Thymus (tissue), 11 donors: ENCODE data around the gene SLC22A5. TPM values are rescaled to one million over a fixed set of nuclear protein-coding genes. Genes with fewer than 3 reads are reported as not detected.

Experiments used
- DNase-seq, 9 donors: peaks; one replicate each; pipeline ENCODE4 v3.0.0-alpha.2; 2013; ENCODE audit warnings: low spot score in 9 of 9, low read depth in 6 of 9, missing footprints in 1 of 9
- H3K27ac ChIP-seq, 2 donors: one replicate each; pipeline ENCODE4 v1.5.1; 2013; ENCODE audit warnings: control low read depth in 1 of 2, low read depth in 1 of 2, low read length in 1 of 2, mild to moderate bottlenecking in 1 of 2, moderate library complexity in 1 of 2
- H3K27me3 ChIP-seq, 2 donors: one replicate each; pipeline ENCODE4 v1.5.1; 2013; ENCODE audit warnings: low read length in 1 of 2; ENCODE audit not compliant: control insufficient read depth in 2 of 2, insufficient read depth in 1 of 2
- H3K36me3 ChIP-seq, 2 donors: one replicate each; pipeline ENCODE4 v1.5.1; 2013; ENCODE audit warnings: low read length in 1 of 2, mild to moderate bottlenecking in 1 of 2, moderate library complexity in 1 of 2; ENCODE audit not compliant: control insufficient read depth in 2 of 2, insufficient read depth in 2 of 2
- H3K4me1 ChIP-seq, 2 donors: one replicate each; pipeline ENCODE4 v1.5.1; 2013; ENCODE audit warnings: low read length in 2 of 2; ENCODE audit not compliant: control insufficient read depth in 2 of 2, insufficient read depth in 2 of 2
- H3K4me3 ChIP-seq, 2 donors: one replicate each; pipeline ENCODE4 v1.5.1; 2013; ENCODE audit warnings: low read length in 2 of 2, control low read depth in 1 of 2, mild to moderate bottlenecking in 1 of 2
- H3K9me3 ChIP-seq, 2 donors: one replicate each; pipeline ENCODE4 v1.5.1; 2013; ENCODE audit warnings: low read length in 1 of 2, mild to moderate bottlenecking in 1 of 2; ENCODE audit not compliant: control insufficient read depth in 2 of 2, insufficient read depth in 1 of 2
- WGBS: extraction: QIAGEN DNeasy Blood & Tissue Kit; methylation state at CpG from one replicate; pipeline ENCODE4 v1.1.7; 2013; 5-methylcytosine and 5-hydroxymethylcytosine counted together
- polyA plus RNA-seq: library from polyadenylated mRNA; stranded (reverse); fragments of 200-250 nt; gene quantifications from one replicate; pipeline ENCODE4 v1.2.3, GENCODE V29; 2013
- total RNA-seq: library from RNA; stranded (reverse); fragments of 120-200 nt; gene quantifications from one replicate; pipeline ENCODE4 v1.2.4, GENCODE V29; 2013
- donor health status: healthy.

SLC22A5 gene
- total and polyA plus RNA-seq, 2 donors: 1.4 to 25.4 TPM

- 15% methylated on average over 7 of the region's 7 CpGs for WGBS
- no peaks in the 10 kb centered on the region for H3K27me3 ChIP-seq
- peak overlapping the region; percentile 33 to 74 for H3K27ac ChIP-seq
- peak in 1 of 9 donors; percentile 63 for DNase-seq
- H3K4me3 ChIP-seq: no peak overlapping the region
- peaks cover 61 to 92% of the 10 kb centered on the region in 2 donors for H3K4me1 ChIP-seq
- peaks cover 0 to 18% of the 10 kb centered on the region in 2 donors for H3K36me3 ChIP-seq
- no peaks in the 10 kb centered on the region for H3K9me3 ChIP-seq
Measured at GRCh38 chr5:132444061-132444460, 74.6 kb downstream of the SLC22A5 start.

Other genes with a start within 250 kb of the SLC22A5 start
- gene P4HA2, start 141.9 kb upstream of the SLC22A5 start, total RNA-seq: 16.5 TPM
- gene P4HA2, start 141.9 kb upstream of the SLC22A5 start, polyA plus RNA-seq: 13.2 TPM
- gene PDLIM4, start 112.0 kb upstream of the SLC22A5 start, total RNA-seq: 10.0 TPM
- 38.4 TPM for gene PDLIM4, start 112.0 kb upstream of the SLC22A5 start, polyA plus RNA-seq
- gene SLC22A4, start 75.3 kb upstream of the SLC22A5 start, total RNA-seq: 0.66 TPM
- 3.0 TPM for gene SLC22A4, start 75.3 kb upstream of the SLC22A5 start, polyA plus RNA-seq
- gene IRF1, start 121.1 kb downstream of the SLC22A5 start, total RNA-seq: 34.7 TPM
- 47.7 TPM for gene IRF1, start 121.1 kb downstream of the SLC22A5 start, polyA plus RNA-seq
- not detected for gene IL5, start 173.8 kb downstream of the SLC22A5 start, total RNA-seq
- gene IL5, start 173.8 kb downstream of the SLC22A5 start, polyA plus RNA-seq: 0.43 TPM
- gene RAD50, start 187.3 kb downstream of the SLC22A5 start, total RNA-seq: 17.6 TPM
- gene RAD50, start 187.3 kb downstream of the SLC22A5 start, polyA plus RNA-seq: 8.9 TPM